GM23338 (cell line): ENCODE measurements around the gene WDR70.

Experiments
- EZH2 ChIP-seq: fragments of 200-600 bp; sonication (generic); IDR thresholded peaks from one replicate; pipeline ENCODE4 v1.8.0; 2017; ENCODE audit warnings: antibody characterized with exemption, mild to moderate bottlenecking, low read depth; ENCODE audit not compliant: unreplicated experiment
- REST ChIP-seq: IDR thresholded peaks from one replicate; pipeline ENCODE4 v1.6.1; 2018; ENCODE audit warnings: antibody characterized with exemption; ENCODE audit not compliant: unreplicated experiment

- TF ChIP-seq EZH2 (no peak), REST (no peak)
Observed at GRCh38 chr5:37549411-37549810, 170.3 kb downstream of the WDR70 start.
